Chondrocyte (in vitro differentiated cells): ENCODE measurements around the gene CEP83. TPM values are rescaled to one million over a fixed set of nuclear protein-coding genes. Genes with fewer than 3 reads are reported as not detected.

Experiments used
- DNase-seq: peaks from one replicate; pipeline ENCODE4 v3.0.0; 2021; ENCODE audit warnings: mixed read lengths, low spot score
- H3K27ac Mint-ChIP-seq: one replicate; pipeline ENCODE4 v1.8.0; 2021; ENCODE audit warnings: mild to moderate bottlenecking, moderate library complexity, mixed read lengths; ENCODE audit not compliant: unreplicated experiment
- H3K27me3 Mint-ChIP-seq: 2 replicates; pipeline ENCODE4 v1.8.0; 2021; ENCODE audit warnings: low read depth, mixed read lengths
- H3K36me3 Mint-ChIP-seq: 2 replicates; pipeline ENCODE4 v1.8.0; 2021; ENCODE audit warnings: low read depth, mixed read lengths
- H3K4me1 Mint-ChIP-seq: 2 replicates; pipeline ENCODE4 v1.8.0; 2021; ENCODE audit warnings: low read depth, mild to moderate bottlenecking, mixed read lengths
- H3K4me3 Mint-ChIP-seq: one replicate; pipeline ENCODE4 v1.8.0; 2021; ENCODE audit warnings: mild to moderate bottlenecking, moderate library complexity, mixed read lengths; ENCODE audit not compliant: unreplicated experiment
- H3K9me3 Mint-ChIP-seq: 2 replicates; pipeline ENCODE4 v1.8.0; 2021; ENCODE audit warnings: low read depth, mixed read lengths
- CTCF ChIP-seq: fragments of 200-600 bp; sonication (generic); IDR thresholded peaks from 2 replicates; pipeline ENCODE4 v1.5.0; 2021; ENCODE audit warnings: antibody characterized with exemption, mild to moderate bottlenecking, moderate library complexity
- long read RNA-seq: library from polyadenylated mRNA; stranded (forward); transcript quantifications from one replicate; pipeline ENCODE4 v2.0.0, GENCODE V29; 2021
- total RNA-seq: library from RNA; stranded (reverse); gene quantifications from 3 replicates; pipeline ENCODE4 v1.2.1, GENCODE V29; 2021

Gene CEP83
- total RNA-seq, result 8.0 to 13.0 TPM (median 9.5 TPM) in 3 replicates
- long read RNA-seq, transcript CEP83-201 (16 exons, 3,130 nt), result major isoform, 5 of 15 reads
- long read RNA-seq, partial matches to known transcripts, result 2 of 15 reads
- long read RNA-seq, other reads (novel, unspliced or antisense), result 5 of 15 reads

- H3K4me1 Mint-ChIP-seq, result peaks cover 22% of the 10 kb centered on the region
- H3K9me3 Mint-ChIP-seq, result no peaks in the 10 kb centered on the region
- no peaks in the 10 kb centered on the region for H3K36me3 Mint-ChIP-seq
- peak within 1 kb of the TSS; percentile 95 for H3K27ac Mint-ChIP-seq
- DNase-seq, result peak; percentile 96
- peak; percentile 6 for TF ChIP-seq CTCF
- peak within 1 kb of the TSS; percentile 94 for H3K4me3 Mint-ChIP-seq
- H3K27me3 Mint-ChIP-seq, result no peaks in the 10 kb centered on the region
These were observed at the start of gene CEP83 for GRCh38 chr12:94459728-94460615. TSS of gene CEP83 (minus strand) at chr12:94459867. CDS start at chr12:94412490, 47,377 bp downstream.

- DNase-seq, result no peak
- Mint-ChIP-seq H3K4me3 (no peak overlapping the region), H3K27ac (no peak overlapping the region), H3K36me3 (no peaks in the 10 kb centered on the region), H3K27me3 (peaks cover 25% of the 10 kb centered on the region), H3K4me1 (no peaks in the 10 kb centered on the region), H3K9me3 (peaks cover 2% of the 10 kb centered on the region)
- TF ChIP-seq CTCF, result no peak
These were observed 49.6 kb upstream of the CEP83 start for GRCh38 chr12:94509317-94509716.

GRCh38 chr12:94507455-94507854 lies 47.8 kb upstream of the CEP83 start:
- TF ChIP-seq CTCF, result no peak
- Mint-ChIP-seq H3K9me3 (peaks cover 9% of the 10 kb centered on the region), H3K4me1 (no peaks in the 10 kb centered on the region), H3K27ac (no peak overlapping the region), H3K4me3 (no peak overlapping the region), H3K27me3 (peaks cover 24% of the 10 kb centered on the region), H3K36me3 (no peaks in the 10 kb centered on the region)
- DNase-seq, result no peak

GRCh38 chr12:94504386-94504785 lies 44.7 kb upstream of the CEP83 start:
- no peak overlapping the region for H3K27ac Mint-ChIP-seq
- no peaks in the 10 kb centered on the region for H3K36me3 Mint-ChIP-seq
- H3K27me3 Mint-ChIP-seq, result peaks cover 21% of the 10 kb centered on the region
- H3K4me3 Mint-ChIP-seq, result no peak overlapping the region
- no peaks in the 10 kb centered on the region for H3K4me1 Mint-ChIP-seq
- DNase-seq, result no peak
- peaks cover 11% of the 10 kb centered on the region for H3K9me3 Mint-ChIP-seq
- TF ChIP-seq CTCF, result no peak

- no peak for DNase-seq
- no peak for TF ChIP-seq CTCF
- peaks cover 21% of the 10 kb centered on the region for H3K27me3 Mint-ChIP-seq
- H3K27ac Mint-ChIP-seq, result no peak overlapping the region
- no peak overlapping the region for H3K4me3 Mint-ChIP-seq
- no peaks in the 10 kb centered on the region for H3K36me3 Mint-ChIP-seq
- H3K9me3 Mint-ChIP-seq, result peaks cover 11% of the 10 kb centered on the region
- H3K4me1 Mint-ChIP-seq, result no peaks in the 10 kb centered on the region
These were observed 44.0 kb upstream of the CEP83 start for GRCh38 chr12:94503619-94504018.
